KMS-11 (cell line): ENCODE results near the gene CHST11.

Source experiments
- H2AFZ ChIP-seq: fragments of 200-600 bp; sonication (generic); 2 replicates; pipeline ENCODE4 v1.6.1; 2016; ENCODE audit warnings: antibody characterized with exemption, mixed run types, low read depth
- H3K27ac ChIP-seq: fragments of 200-600 bp; sonication (generic); 2 replicates; pipeline ENCODE4 v1.6.1; 2016; ENCODE audit warnings: mild to moderate bottlenecking, mixed run types
- H3K27me3 ChIP-seq: fragments of 200-600 bp; sonication (generic); 2 replicates; pipeline ENCODE4 v1.6.1; 2017; ENCODE audit warnings: mild to moderate bottlenecking, low read depth, mixed run types, moderate library complexity; ENCODE audit not compliant: insufficient read depth
- H3K36me3 ChIP-seq: fragments of 200-600 bp; sonication (generic); 2 replicates; pipeline ENCODE4 v1.6.1; 2017; ENCODE audit warnings: mild to moderate bottlenecking, mixed run types; ENCODE audit not compliant: insufficient read depth
- H3K4me1 ChIP-seq: fragments of 200-600 bp; sonication (generic); 2 replicates; pipeline ENCODE4 v1.6.1; 2016; ENCODE audit warnings: mild to moderate bottlenecking, low read depth, mixed run types; ENCODE audit not compliant: poor library complexity, severe bottlenecking
- H3K4me2 ChIP-seq: fragments of 200-600 bp; sonication (generic); 2 replicates; pipeline ENCODE4 v1.7.0; 2016; ENCODE audit warnings: mild to moderate bottlenecking, mixed run types
- H3K4me3 ChIP-seq: fragments of 200-600 bp; sonication (generic); IDR thresholded peaks from 2 replicates; pipeline ENCODE4 v1.6.1; 2017; ENCODE audit warnings: low read depth, low read length, mixed read lengths; ENCODE audit not compliant: insufficient read depth
- H3K79me2 ChIP-seq: fragments of 200-600 bp; sonication (generic); 2 replicates; pipeline ENCODE4 v1.6.1; 2016; ENCODE audit warnings: low read depth, mixed run types; ENCODE audit not compliant: insufficient read depth
- H3K9ac ChIP-seq: fragments of 200-600 bp; sonication (generic); 2 replicates; pipeline ENCODE4 v1.6.1; 2016; ENCODE audit warnings: mild to moderate bottlenecking, mixed run types
- H4K20me1 ChIP-seq: fragments of 200-600 bp; sonication (generic); 2 replicates; pipeline ENCODE4 v1.6.1; 2016; ENCODE audit warnings: mild to moderate bottlenecking, mixed run types; ENCODE audit not compliant: insufficient read depth
- CTCF ChIP-seq: fragments of 200-600 bp; sonication (generic); conservative IDR thresholded peaks from 2 replicates; pipeline ENCODE4 v1.6.1; 2017; ENCODE audit warnings: low read depth, mild to moderate bottlenecking, antibody characterized with exemption, low read length, moderate library complexity, mixed read lengths

Gene CHST11

GRCh38 chr12:104546575-104546974 lies 89.8 kb downstream of the CHST11 start:
- Histone ChIP-seq H3K4me3 (no peak overlapping the region), H3K4me2 (no peak overlapping the region), H3K36me3 (no peaks in the 10 kb centered on the region), H4K20me1 (no peaks in the 10 kb centered on the region), H2AFZ (no peak overlapping the region), H3K9ac (no peak overlapping the region), H3K79me2 (no peaks in the 10 kb centered on the region), H3K27ac (no peak overlapping the region), H3K27me3 (no peaks in the 10 kb centered on the region), H3K4me1 (no peaks in the 10 kb centered on the region)
- TF ChIP-seq CTCF = no peak

GRCh38 chr12:104547235-104547634 lies 90.5 kb downstream of the CHST11 start:
- Histone ChIP-seq H3K27me3 (no peaks in the 10 kb centered on the region), H3K36me3 (no peaks in the 10 kb centered on the region), H3K9ac (no peak overlapping the region), H3K4me2 (no peak overlapping the region), H4K20me1 (no peaks in the 10 kb centered on the region), H3K4me3 (no peak overlapping the region), H2AFZ (no peak overlapping the region), H3K79me2 (no peaks in the 10 kb centered on the region), H3K27ac (no peak overlapping the region), H3K4me1 (no peaks in the 10 kb centered on the region)
- no peak for TF ChIP-seq CTCF

- H3K79me2 ChIP-seq = no peaks in the 10 kb centered on the region
- H3K4me3 ChIP-seq = no peak overlapping the region
- H3K36me3 ChIP-seq = no peaks in the 10 kb centered on the region
Measured at GRCh38 chr12:104549815-104550480, 93.2 kb downstream of the CHST11 start.

GRCh38 chr12:104551313-104551931 lies 94.7 kb downstream of the CHST11 start:
- H3K4me3 ChIP-seq = no peak overlapping the region
- no peaks in the 10 kb centered on the region for H4K20me1 ChIP-seq
- no peak for TF ChIP-seq CTCF
- no peak overlapping the region for H3K4me2 ChIP-seq
- H3K27ac ChIP-seq = no peak overlapping the region
- no peak overlapping the region for H3K9ac ChIP-seq
- H3K79me2 ChIP-seq = no peaks in the 10 kb centered on the region
- H3K36me3 ChIP-seq = no peaks in the 10 kb centered on the region
- no peaks in the 10 kb centered on the region for H3K4me1 ChIP-seq
- no peaks in the 10 kb centered on the region for H3K27me3 ChIP-seq
- no peak overlapping the region for H2AFZ ChIP-seq

More at GRCh38 chr12:104549815-104550480, 93.2 kb downstream of the CHST11 start:
- Histone ChIP-seq H3K4me1 (no peaks in the 10 kb centered on the region), H3K27me3 (no peaks in the 10 kb centered on the region), H3K4me2 (no peak overlapping the region), H3K9ac (no peak overlapping the region), H2AFZ (no peak overlapping the region), H4K20me1 (no peaks in the 10 kb centered on the region), H3K27ac (no peak overlapping the region)
- TF ChIP-seq CTCF = no peak
